ENCODE data around the gene OSBPL2.

OSBPL2 gene

GRCh38 chr20:62236766-62237513 lies 1.4 kb upstream of the OSBPL2 start:
- no peak for DNase-seq

- DNase-seq = no peak
These were observed 864 bp upstream of the OSBPL2 start for GRCh38 chr20:62237514-62237800.

- no peak for DNase-seq
These were observed 402 bp downstream of the OSBPL2 start for GRCh38 chr20:62238569-62239277.

GRCh38 chr20:62239278-62239879 lies 1.1 kb downstream of the OSBPL2 start:
- no peak for DNase-seq

GRCh38 chr20:62240020-62240685 lies 1.8 kb downstream of the OSBPL2 start:
- no peak for DNase-seq

GRCh38 chr20:62241506-62241905 lies 3.2 kb downstream of the OSBPL2 start:
- no peak for DNase-seq

- no peak for DNase-seq
These were observed 3.9 kb downstream of the OSBPL2 start for GRCh38 chr20:62242176-62242575.

GRCh38 chr20:62243106-62243505 lies 4.8 kb downstream of the OSBPL2 start:
- DNase-seq = no peak

GRCh38 chr20:62243906-62244515 lies 5.7 kb downstream of the OSBPL2 start:
- DNase-seq = no peak

- DNase-seq = no peak
These were observed 6.4 kb downstream of the OSBPL2 start for GRCh38 chr20:62244644-62245108.

- no peak for DNase-seq
These were observed 7.6 kb downstream of the OSBPL2 start for GRCh38 chr20:62245911-62246280.

- no peak for DNase-seq
These were observed 8.1 kb downstream of the OSBPL2 start for GRCh38 chr20:62246431-62246830.

- no peak for DNase-seq
These were observed 8.7 kb downstream of the OSBPL2 start for GRCh38 chr20:62246872-62247652.

- no peak for DNase-seq
These were observed 10.7 kb downstream of the OSBPL2 start for GRCh38 chr20:62248890-62249560.

GRCh38 chr20:62252342-62252966 lies 14.1 kb downstream of the OSBPL2 start:
- no peak for DNase-seq

GRCh38 chr20:62253398-62253797 lies 15.1 kb downstream of the OSBPL2 start:
- no peak for DNase-seq

- DNase-seq = no peak
These were observed 15.9 kb downstream of the OSBPL2 start for GRCh38 chr20:62254021-62254724.

GRCh38 chr20:62255976-62256375 lies 17.7 kb downstream of the OSBPL2 start:
- DNase-seq = no peak

GRCh38 chr20:62258499-62259293 lies 20.4 kb downstream of the OSBPL2 start:
- DNase-seq = no peak

- no peak for DNase-seq
These were observed 20.9 kb downstream of the OSBPL2 start for GRCh38 chr20:62259294-62259565.
